PC-3 (cell line): ENCODE results near the gene TMEM117. TPM values are rescaled to one million over a fixed set of nuclear protein-coding genes. Genes with fewer than 3 reads are reported as not detected.

Experiments
- ATAC-seq: fragments of 200-7000 bp; cut with Tn5 transposase; 2 replicates; pipeline ENCODE4 v1.9.1; 2020; ENCODE audit warnings: mild to moderate bottlenecking, moderate library complexity
- BruUV-seq: library from RNA; stranded (reverse); fragments of 400-500 nt; replicated peaks from 2 replicates; lab custom pipeline; 2021; lab: Mats Ljungman, UMichigan
- CTCF ChIA-PET: fragments of 300-600 bp; sonication (Branson Sonifier 250); formaldehyde crosslinking; loops from one replicate; lab custom pipeline; 2022; ENCODE audit warnings: antibody characterized with exemption; lab: Charles Lee
- POLR2A ChIA-PET: fragments of 300-600 bp; sonication (Branson Sonifier 250); formaldehyde crosslinking; loops from one replicate; lab custom pipeline; 2022; ENCODE audit warnings: antibody characterized with exemption; ENCODE audit not compliant: unreplicated experiment; lab: Charles Lee
- DNase-seq: peaks from one replicate; pipeline ENCODE4 v3.0.0-alpha.2; 2015
- H2AFZ ChIP-seq: fragments of 300-600 bp; sonication (generic); 2 replicates; pipeline ENCODE4 v1.6.0; 2016; ENCODE audit warnings: antibody characterized with exemption, low read length
- H3F3A ChIP-seq: fragments of 300-600 bp; sonication (generic); one replicate; pipeline ENCODE4 v1.6.0; 2017; ENCODE audit warnings: antibody characterized with exemption, low read length, control low read depth, mild to moderate bottlenecking; ENCODE audit not compliant: unreplicated experiment
- H3K27ac ChIP-seq: fragments of 300-600 bp; sonication (generic); 2 replicates; pipeline ENCODE4 v1.5.1; 2016; ENCODE audit warnings: mild to moderate bottlenecking, low read length
- H3K27me3 ChIP-seq: fragments of 300-600 bp; sonication (generic); 2 replicates; pipeline ENCODE4 v1.6.1; 2016; ENCODE audit warnings: low read length, mixed read lengths
- H3K36me3 ChIP-seq: fragments of 300-600 bp; sonication (generic); 2 replicates; pipeline ENCODE4 v1.6.1; 2016; ENCODE audit warnings: low read depth, mixed run types, low read length, mixed read lengths
- H3K4me1 ChIP-seq: fragments of 300-600 bp; sonication (generic); 2 replicates; pipeline ENCODE4 v1.5.1; 2016; ENCODE audit warnings: low read length; ENCODE audit not compliant: insufficient read depth
- H3K4me2 ChIP-seq: fragments of 300-600 bp; sonication (generic); 2 replicates; pipeline ENCODE4 v1.6.0; 2016; ENCODE audit warnings: low read length
- H3K4me3 ChIP-seq: fragments of 300-600 bp; sonication (generic); 2 replicates; pipeline ENCODE4 v1.5.1; 2016; ENCODE audit warnings: mild to moderate bottlenecking, low read length, mixed read lengths
- H3K79me2 ChIP-seq: fragments of 300-600 bp; sonication (generic); 2 replicates; pipeline ENCODE4 v1.6.1; 2017; ENCODE audit warnings: low read length, mixed read lengths
- H3K9ac ChIP-seq: fragments of 300-600 bp; sonication (generic); 2 replicates; pipeline ENCODE4 v1.6.0; 2016; ENCODE audit warnings: mild to moderate bottlenecking, low read length
- H3K9me2 ChIP-seq: fragments of 300-600 bp; sonication (generic); replicated peaks from 2 replicates; pipeline ENCODE4 v1.6.1; 2016; ENCODE audit warnings: mixed run types, low read length, mixed read lengths
- H3K9me3 ChIP-seq: fragments of 300-600 bp; sonication (generic); 2 replicates; pipeline ENCODE4 v1.6.1; 2016; ENCODE audit warnings: low read length, mixed read lengths
- H4K20me1 ChIP-seq: fragments of 300-600 bp; sonication (generic); 2 replicates; pipeline ENCODE4 v1.6.1; 2016; ENCODE audit warnings: low read length, mixed read lengths
- CTCF ChIP-seq: fragments of 300-600 bp; sonication (generic); conservative IDR thresholded peaks from 2 replicates; pipeline ENCODE4 v1.5.1; 2017; ENCODE audit warnings: antibody characterized with exemption, low read depth, mild to moderate bottlenecking, low read length
- EZH2 ChIP-seq: fragments of 300-600 bp; sonication (generic); IDR thresholded peaks from one replicate; pipeline ENCODE4 v1.6.1; 2017; ENCODE audit warnings: antibody characterized with exemption, mild to moderate bottlenecking, low read length; ENCODE audit not compliant: unreplicated experiment
- EZH2phosphoT487 ChIP-seq: fragments of 300-600 bp; sonication (generic); IDR thresholded peaks from 2 replicates; pipeline ENCODE4 v1.6.1; 2018; ENCODE audit warnings: mild to moderate bottlenecking, antibody characterized with exemption, low read length, borderline replicate concordance
- intact Hi-C: fragments of 100-400 bp; cut with micrococcal nuclease; formaldehyde crosslinking; loops from 2 replicates; pipeline ENCODE4 v1.9.0; 2023
- total RNA-seq: library from RNA; depleted of rRNA; stranded (reverse); fragments of >200 nt; gene quantifications from 2 replicates; pipeline ENCODE4 v1.2.3, GENCODE V29; 2014

Gene TMEM117
- total RNA-seq, 1 experiment from 2014 or later: 9.0 TPM

GRCh38 chr12:43812926-43813325, 23.0 kb upstream of the TMEM117 start:
- TF ChIP-seq CTCF (no peak), EZH2phosphoT487 (no peak), EZH2 (no peak)
- no peak overlapping the region for H3K4me3 ChIP-seq
- no peaks in the 10 kb centered on the region for H3K27me3 ChIP-seq
- no peaks in the 10 kb centered on the region for H3K79me2 ChIP-seq
- DNase-seq (peak; percentile 78), ATAC-seq (peak; percentile 84)
- no peak overlapping the region for H3K27ac ChIP-seq
- ChIA-PET CTCF (no interaction called here), POLR2A (interaction anchor here (1.0 kb wide), 1 partner anchor 23 kb away, joined by 3 read pairs; the partner anchor contains the start of gene TMEM117)
- no peaks in the 10 kb centered on the region for H4K20me1 ChIP-seq
- no peak overlapping the region for H3K4me2 ChIP-seq
- BruUV-seq: no TSS peak
- H3F3A ChIP-seq: no peaks in the 10 kb centered on the region
- no peaks in the 10 kb centered on the region for H3K36me3 ChIP-seq
- no peaks in the 10 kb centered on the region for H3K9me2 ChIP-seq
- H3K9ac ChIP-seq: no peak overlapping the region
- H3K4me1 ChIP-seq: peaks cover 7% of the 10 kb centered on the region; the same call in 1 of the 2 replicates
- intact Hi-C loops: loop anchor here (5.0 kb wide), 1 partner anchor 54 kb away; no protein-coding TSS in a partner anchor
- H2AFZ ChIP-seq: no peak overlapping the region
- H3K9me3 ChIP-seq: no peaks in the 10 kb centered on the region

- ATAC-seq: no peak
- TF ChIP-seq EZH2 (no peak), CTCF (no peak), EZH2phosphoT487 (no peak)
- H3K9me2 ChIP-seq: no peaks in the 10 kb centered on the region
- no peaks in the 10 kb centered on the region for H3K36me3 ChIP-seq
- intact Hi-C loops: no loop called here
- H3K4me1 ChIP-seq: peaks cover 7% of the 10 kb centered on the region; the same call in 1 of the 2 replicates
- no peak overlapping the region for H3K9ac ChIP-seq
- no peaks in the 10 kb centered on the region for H3K9me3 ChIP-seq
- CTCF ChIA-PET: no interaction called here
- no peak overlapping the region for H2AFZ ChIP-seq
- H3K27me3 ChIP-seq: no peaks in the 10 kb centered on the region
- no peak overlapping the region for H3K27ac ChIP-seq
- DNase-seq: no peak
- no TSS peak for BruUV-seq
- no peaks in the 10 kb centered on the region for H4K20me1 ChIP-seq
- H3K4me2 ChIP-seq: no peak overlapping the region
- POLR2A ChIA-PET: no interaction called here
- no peaks in the 10 kb centered on the region for H3F3A ChIP-seq
- H3K79me2 ChIP-seq: no peaks in the 10 kb centered on the region
- H3K4me3 ChIP-seq: no peak overlapping the region
These were observed 20.5 kb upstream of the TMEM117 start for GRCh38 chr12:43815416-43815815.

- ATAC-seq (peak; percentile 60), DNase-seq (peak; percentile 39)
- Histone ChIP-seq H3K36me3 (no peaks in the 10 kb centered on the region), H3K4me3 (no peak overlapping the region), H3K9me3 (no peaks in the 10 kb centered on the region), H3F3A (no peaks in the 10 kb centered on the region), H3K9ac (no peak overlapping the region), H3K9me2 (no peaks in the 10 kb centered on the region), H3K79me2 (no peaks in the 10 kb centered on the region), H3K4me1 (peaks cover 7% of the 10 kb centered on the region; the same call in 1 of the 2 replicates), H4K20me1 (no peaks in the 10 kb centered on the region), H2AFZ (no peak overlapping the region), H3K4me2 (no peak overlapping the region), H3K27me3 (no peaks in the 10 kb centered on the region), H3K27ac (peak overlapping the region; percentile 5; the same call in 1 of the 2 replicates)
- CTCF ChIA-PET: no interaction called here
- TF ChIP-seq EZH2phosphoT487 (no peak), CTCF (no peak)
- POLR2A ChIA-PET: no interaction called here
- no TSS peak for BruUV-seq
- intact Hi-C loops: no loop called here
These were observed 19.7 kb upstream of the TMEM117 start for GRCh38 chr12:43816168-43816567.
